H1 (cell line): Measurements from ENCODE around the gene DNASE2B. TPM values are rescaled to one million over a fixed set of nuclear protein-coding genes. Genes with fewer than 3 reads are reported as not detected.

Experiments used
- CTCF ChIA-PET: fragments of 300-600 bp; sonication (Branson Sonifier 250); formaldehyde crosslinking; loops from one replicate; lab custom pipeline; 2021; ENCODE audit not compliant: partially characterized antibody; lab: Charles Lee
- POLR2A ChIA-PET: fragments of 300-600 bp; sonication (Branson Sonifier 250); formaldehyde crosslinking; loops from one replicate; lab custom pipeline; 2021; ENCODE audit warnings: inconsistent platforms; ENCODE audit not compliant: partially characterized antibody; lab: Charles Lee
- DNase-seq, 2 experiments: peaks; one replicate each; pipeline versions ENCODE4 v3.0.0 to v3.0.0-alpha.2; 2010 to 2022; ENCODE audit warnings: low spot score in 2 of 2, low read depth in 1 of 2, mixed read lengths in 1 of 2
- FAIRE-seq: peaks from 2 replicates; lab custom pipeline; 2011; peaks lifted over from hg19 to GRCh38; lab: Jason Lieb, UNC
- H2AFZ ChIP-seq: 2 replicates; pipeline ENCODE4 v1.8.1; 2012; ENCODE audit warnings: low read length, inconsistent platforms
- H2AK5ac ChIP-seq: 2 replicates; pipeline ENCODE4 v1.6.1; 2013; ENCODE audit warnings: low read depth, low read length
- H2BK120ac ChIP-seq: replicated peaks from 2 replicates; pipeline ENCODE3; 2013; ENCODE audit warnings: low read depth, low read length, inconsistent platforms
- H2BK12ac ChIP-seq: 2 replicates; pipeline ENCODE4 v1.6.1; 2013; ENCODE audit warnings: low read depth, low read length
- H2BK15ac ChIP-seq: 2 replicates; pipeline ENCODE4 v1.6.1; 2013; ENCODE audit warnings: low read length
- H2BK20ac ChIP-seq: 2 replicates; pipeline ENCODE4 v1.6.1; 2013; ENCODE audit warnings: low read length
- H2BK5ac ChIP-seq: 2 replicates; pipeline ENCODE4 v1.6.1; 2013; ENCODE audit warnings: low read depth, low read length
- H3K14ac ChIP-seq: 2 replicates; pipeline ENCODE4 v1.6.1; 2013; ENCODE audit warnings: inconsistent platforms; ENCODE audit not compliant: insufficient read length
- H3K18ac ChIP-seq: 2 replicates; pipeline ENCODE4 v1.6.1; 2013; ENCODE audit warnings: low read length; ENCODE audit errors: extremely low read depth
- H3K23ac ChIP-seq: 2 replicates; pipeline ENCODE4 v1.6.1; 2013; ENCODE audit warnings: inconsistent platforms; ENCODE audit not compliant: insufficient read length
- H3K23me2 ChIP-seq: 2 replicates; pipeline ENCODE4 v1.6.1; 2013; ENCODE audit warnings: low read depth, low read length
- H3K27ac ChIP-seq: 2 replicates; pipeline ENCODE4 v1.6.1; 2011; ENCODE audit warnings: low read depth, low read length, inconsistent platforms
- H3K27me3 ChIP-seq, 4 experiments: replicated peaks in 1 of 4; 1 replicate in 1 of 4; 2 replicates in 3 of 4; pipeline versions ENCODE4 v1.6.1 to v1.8.1; 2011 to 2013; ENCODE audit warnings: low read length in 3 of 4, mild to moderate bottlenecking in 3 of 4, inconsistent platforms in 2 of 4, mixed read lengths in 2 of 4, moderate library complexity in 1 of 4; ENCODE audit not compliant: control insufficient read depth in 3 of 4, insufficient read depth in 3 of 4; ENCODE audit errors: extremely low read depth in 1 of 4
- H3K36me3 ChIP-seq, 4 experiments: 2 replicates each; pipeline versions ENCODE4 v1.6.1 to v1.8.1; 2011 to 2013; ENCODE audit warnings: mild to moderate bottlenecking in 4 of 4, low read length in 3 of 4, moderate library complexity in 2 of 4, control low read depth in 1 of 4, inconsistent platforms in 1 of 4; ENCODE audit not compliant: insufficient read depth in 4 of 4, control insufficient read depth in 2 of 4
- H3K4ac ChIP-seq: replicated peaks from 2 replicates; pipeline ENCODE3; 2013; ENCODE audit warnings: low read length, low read depth, mixed read lengths, inconsistent platforms; ENCODE audit not compliant: insufficient read length
- H3K4me1 ChIP-seq, 4 experiments: replicated peaks in 1 of 4; 1 replicate in 1 of 4; 2 replicates in 3 of 4; pipeline versions ENCODE4 v1.6.1 to v1.8.1; 2011 to 2013; ENCODE audit warnings: low read length in 3 of 4, inconsistent platforms in 2 of 4, mixed read lengths in 1 of 4; ENCODE audit not compliant: insufficient read depth in 4 of 4, control insufficient read depth in 3 of 4
- H3K4me2 ChIP-seq, 2 experiments: 2 replicates each; pipeline versions ENCODE4 v1.6.1 to v1.8.1; 2011 to 2013; ENCODE audit warnings: low read depth in 2 of 2, low read length in 2 of 2, control low read depth in 1 of 2, inconsistent platforms in 1 of 2, mild to moderate bottlenecking in 1 of 2; ENCODE audit not compliant: insufficient read depth in 1 of 2
- H3K4me3 ChIP-seq, 4 experiments: fragments of 200-600, 300-600 bp in 1 of 4; sonication (generic), shearing (Covaris generic), sonication (Bioruptor Twin) in 1 of 4; 2 replicates each; pipeline versions ENCODE4 v1.5.1 to v1.8.1; 2011 to 2016; ENCODE audit warnings: low read length in 4 of 4, low read depth in 3 of 4, control low read depth in 2 of 4, inconsistent platforms in 2 of 4, mild to moderate bottlenecking in 2 of 4, mixed read lengths in 1 of 4, moderate library complexity in 1 of 4; ENCODE audit not compliant: insufficient read depth in 2 of 4; ENCODE audit errors: extremely low read depth in 1 of 4
- H3K56ac ChIP-seq: replicated peaks from 2 replicates; pipeline ENCODE3; 2013; ENCODE audit warnings: low read depth, mild to moderate bottlenecking, mixed read lengths, low read length, inconsistent platforms; ENCODE audit not compliant: insufficient read length
- H3K79me1 ChIP-seq: 2 replicates; pipeline ENCODE4 v1.6.1; 2013; ENCODE audit warnings: low read depth, low read length, control low read depth
- H3K79me2 ChIP-seq, 2 experiments: 2 replicates each; pipeline versions ENCODE4 v1.6.1 to v1.8.1; 2012 to 2013; ENCODE audit warnings: low read length in 2 of 2, mild to moderate bottlenecking in 2 of 2, inconsistent platforms in 1 of 2; ENCODE audit not compliant: insufficient read depth in 2 of 2, control insufficient read depth in 1 of 2
- H3K9ac ChIP-seq, 4 experiments: replicated peaks in 1 of 4; 1 replicate in 1 of 4; 2 replicates in 3 of 4; pipeline versions ENCODE4 v1.6.1 to v1.8.1; 2011 to 2013; ENCODE audit warnings: low read depth in 3 of 4, low read length in 3 of 4, control low read depth in 2 of 4, mild to moderate bottlenecking in 2 of 4, moderate library complexity in 2 of 4, inconsistent platforms in 1 of 4; ENCODE audit errors: extremely low read depth in 1 of 4
- H3K9me3 ChIP-seq, 2 experiments: 2 replicates each; pipeline versions ENCODE4 v1.6.1 to v1.8.1; 2012 to 2013; ENCODE audit warnings: mild to moderate bottlenecking in 2 of 2, moderate library complexity in 2 of 2, control low read depth in 1 of 2, inconsistent platforms in 1 of 2, low read depth in 1 of 2, low read length in 1 of 2, mixed read lengths in 1 of 2; ENCODE audit not compliant: insufficient read depth in 2 of 2
- H4K20me1 ChIP-seq, 2 experiments: replicated peaks in 1 of 2; 2 replicates each; pipeline versions ENCODE3 to v1.8.1; 2011 to 2013; ENCODE audit warnings: inconsistent platforms in 2 of 2, low read length in 2 of 2, mild to moderate bottlenecking in 1 of 2; ENCODE audit not compliant: insufficient read depth in 2 of 2, control insufficient read depth in 1 of 2
- H4K5ac ChIP-seq: 2 replicates; pipeline ENCODE4 v1.6.1; 2013; ENCODE audit warnings: low read length, low read depth, mixed read lengths, inconsistent platforms; ENCODE audit not compliant: insufficient read length
- H4K8ac ChIP-seq: 2 replicates; pipeline ENCODE4 v1.8.0; 2013; ENCODE audit warnings: mild to moderate bottlenecking, moderate library complexity, low read length, inconsistent platforms; ENCODE audit not compliant: insufficient read depth; ENCODE audit errors: extremely low read depth
- H4K91ac ChIP-seq: replicated peaks from 2 replicates; pipeline ENCODE3; 2013; ENCODE audit warnings: low read length, mixed read lengths, inconsistent platforms; ENCODE audit not compliant: insufficient read length
- CHD2 ChIP-seq: IDR thresholded peaks from 2 replicates; pipeline ENCODE4 v1.6.1; 2012; ENCODE audit warnings: low read length, improper control_type of control experiment
- NANOG ChIP-seq: IDR thresholded peaks from 2 replicates; pipeline ENCODE4 v1.6.1; 2011; ENCODE audit warnings: low read length, low read depth, mild to moderate bottlenecking, inconsistent platforms; ENCODE audit not compliant: insufficient read depth, poor library complexity, severe bottlenecking
- TAF7 ChIP-seq: optimal IDR thresholded peaks from 2 replicates; pipeline ENCODE3; 2011; ENCODE audit warnings: low read depth, mild to moderate bottlenecking, inconsistent platforms, low read length, moderate library complexity, borderline replicate concordance
- ZNF274 ChIP-seq: IDR thresholded peaks from 2 replicates; pipeline ENCODE4 v1.7.0; 2012; ENCODE audit warnings: low read length, borderline replicate concordance; ENCODE audit errors: extremely low read depth
- WGBS, 2 experiments: shearing (Covaris generic) in 1 of 2; methylation state at CpG; one replicate each; pipeline versions ENCODE4 v1.1.6 to v1.1.7; 2013 to 2015; ENCODE audit warnings: low lambda C conversion rate in 2 of 2, mixed read lengths in 2 of 2, inconsistent platforms in 1 of 2, low coverage in 1 of 2, missing lambda C conversion rate in 1 of 2; ENCODE audit not compliant: insufficient replicate concordance in 2 of 2, insufficient coverage in 1 of 2, insufficient read length in 1 of 2; ENCODE audit errors: extremely low coverage in 1 of 2, missing lambda C conversion rate in 1 of 2; 5-methylcytosine and 5-hydroxymethylcytosine counted together
- polyA plus RNA-seq, 7 experiments: library from polyadenylated mRNA; depleted of rRNA in 3 of 7; stranded (reverse) in 5 of 7; unstranded in 2 of 7; fragments of >200 nt in 5 of 7; fragments of 200-250 nt in 2 of 7; gene quantifications; 1 replicate in 5 of 7; 2 replicates in 1 of 7; 4 replicates in 1 of 7; pipeline versions ENCODE4 v1.2.1 to v1.2.3, GENCODE V29; 2011 to 2013; ENCODE audit warnings: missing spikeins in 2 of 7, mixed read lengths in 2 of 7
- total RNA-seq: library from RNA; stranded (reverse); fragmentation: NEBNext Ultra II Directional; extraction: Animal tissue kit (Norgen Biotek cat#: 25700); gene quantifications from 2 replicates; pipeline ENCODE4 v1.2.1, GENCODE V29; 2021

Gene DNASE2B
- total and polyA plus RNA-seq, 2 of the 8 experiments (the other 6 are each of a cell fraction or from before 2014, with no cell fraction given), result not detected

GRCh38 chr1:84348759-84349158 is 49.5 kb upstream of the DNASE2B start:
- no peaks in the 10 kb centered on the region for H3K4me1 ChIP-seq
- no peak overlapping the region for H3K14ac ChIP-seq
- no peak overlapping the region for H3K18ac ChIP-seq
- WGBS, 2 experiments, result 100% methylated on average over 1 of the region's 1 CpG; no CpG with 5 or more reads in 1 of the 2 experiments
- H2AK5ac ChIP-seq, result no peak overlapping the region
- H4K20me1 ChIP-seq, result no peaks in the 10 kb centered on the region
- TF ChIP-seq TAF7, result no peak
- TF ChIP-seq NANOG, result no peak
- no peak for TF ChIP-seq CHD2
- TF ChIP-seq ZNF274, result no peak
- H3K27me3 ChIP-seq, result no peaks in the 10 kb centered on the region
- POLR2A ChIA-PET, result no interaction called here
- no peaks in the 10 kb centered on the region for H3K79me2 ChIP-seq
- DNase-seq (no peak), FAIRE-seq (no peak)
- H4K91ac ChIP-seq, result no peak overlapping the region
- no peak overlapping the region for H2BK12ac ChIP-seq
- no peak overlapping the region for H2BK120ac ChIP-seq
- no peak overlapping the region for H2BK15ac ChIP-seq
- H3K79me1 ChIP-seq, result no peaks in the 10 kb centered on the region
- no peak overlapping the region for H4K5ac ChIP-seq
- H3K27ac ChIP-seq, result no peak overlapping the region
- no peak overlapping the region for H4K8ac ChIP-seq
- H3K9ac ChIP-seq, result no peak overlapping the region
- H3K4me3 ChIP-seq, result no peak overlapping the region
- H2BK20ac ChIP-seq, result no peak overlapping the region
- H3K4me2 ChIP-seq, result no peak overlapping the region
- no peaks in the 10 kb centered on the region for H3K23me2 ChIP-seq
- CTCF ChIA-PET, result interaction anchor here (0.9 to 1.0 kb wide), 2 partner anchors 12 to 272 kb away, joined by 3 read pairs; no protein-coding TSS in a partner anchor
- H2AFZ ChIP-seq, result no peak overlapping the region
- no peak overlapping the region for H3K23ac ChIP-seq
- H3K56ac ChIP-seq, result no peak overlapping the region
- H3K36me3 ChIP-seq, result no peaks in the 10 kb centered on the region
- no peaks in the 10 kb centered on the region for H3K9me3 ChIP-seq
- no peak overlapping the region for H2BK5ac ChIP-seq
- no peak overlapping the region for H3K4ac ChIP-seq
